Erythroblast (primary cell): ENCODE results near the gene NTPCR.

Source experiments
- GATA1 ChIP-seq: IDR thresholded peaks from 2 replicates; pipeline ENCODE4 v1.6.1; 2011; ENCODE audit warnings: low read depth, mild to moderate bottlenecking, control low read depth, low read length, moderate library complexity
- POLR2A ChIP-seq: IDR thresholded peaks from 2 replicates; pipeline ENCODE4 v1.6.1; 2011; ENCODE audit warnings: mild to moderate bottlenecking, low read length

DNA sequence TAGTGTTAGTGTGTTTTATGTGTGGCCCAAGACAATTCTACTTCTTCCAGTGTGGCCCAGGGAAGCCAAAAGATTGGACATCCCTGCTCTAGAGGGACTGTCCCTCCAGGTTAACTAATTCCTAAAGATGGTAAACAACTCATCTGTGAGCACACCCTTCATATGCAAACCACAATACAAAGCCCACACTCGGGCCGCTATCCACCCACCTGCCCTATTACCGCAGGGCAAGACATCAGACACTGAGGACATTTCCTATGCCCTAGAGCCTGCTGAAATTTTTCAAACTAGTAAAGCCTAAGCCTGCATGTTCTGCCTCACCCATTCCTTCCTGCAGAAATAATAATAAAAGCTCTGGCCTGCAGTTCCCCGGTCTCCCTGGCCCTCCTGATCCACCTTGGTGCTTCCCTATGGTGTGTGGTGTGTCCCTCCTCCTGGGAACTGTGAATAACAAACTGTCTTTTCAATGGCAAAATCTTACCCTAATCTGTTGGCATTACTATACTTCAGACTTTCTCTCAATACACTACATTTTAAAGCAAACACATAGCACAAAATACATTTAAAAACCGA lies 39.3 kb upstream of the NTPCR start:
- TF ChIP-seq POLR2A: no peak
- TF ChIP-seq GATA1: no peak
